Measurements from ENCODE around the gene MYBPC2. TPM values are rescaled to one million over a fixed set of nuclear protein-coding genes. Genes with fewer than 3 reads are reported as not detected.

The MYBPC2 gene
- total RNA-seq, 1 experiment from 2014 or later: not detected

DNA sequence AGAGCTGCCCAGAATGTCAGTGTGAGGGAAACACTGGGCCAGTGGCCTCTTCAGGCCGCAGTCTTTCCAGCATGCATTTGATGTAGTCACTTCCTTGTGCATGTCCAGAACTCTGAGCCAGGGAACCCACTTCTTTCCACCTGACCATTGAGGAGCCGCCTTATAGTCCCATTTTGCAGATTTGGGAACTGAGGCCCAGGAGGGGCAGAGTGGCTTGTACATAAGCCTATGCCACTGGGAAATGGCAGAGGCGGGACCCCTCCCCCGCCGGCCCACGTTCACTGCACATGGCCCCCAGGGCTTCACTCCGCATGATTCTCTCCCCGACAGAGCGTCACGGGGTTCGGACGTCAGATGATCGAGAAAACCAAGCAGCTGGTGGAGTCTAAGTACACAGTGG is 19.6 kb upstream of the MYBPC2 start:
- H3K9me3 ChIP-seq (ENCODE audit: low read length): no peaks in the 10 kb centered on the region
- H2AFZ ChIP-seq (ENCODE audit: low read length): no peak overlapping the region
- H3K4me3 ChIP-seq (ENCODE audit: low read length): no peak overlapping the region
- no TSS peak for BruUV-seq (replicated peaks)
- peaks cover 31% of the 10 kb centered on the region for H3K36me3 ChIP-seq (ENCODE audit: low read depth, low read length)
- H3K4me1 ChIP-seq (ENCODE audit: insufficient read depth, low read length): no peaks in the 10 kb centered on the region; the same call in 1 of the 2 replicates
- no peak overlapping the region for H3K9ac ChIP-seq (ENCODE audit: low read length)
- no peaks in the 10 kb centered on the region for H3K9me2 ChIP-seq (replicated peaks; ENCODE audit: low read length)
- H4K20me1 ChIP-seq (ENCODE audit: low read length): no peaks in the 10 kb centered on the region
- intact Hi-C loops (cut with micrococcal nuclease): no loop called here
- no peak for ATAC-seq
- no peak overlapping the region for H3K27ac ChIP-seq (ENCODE audit: low read length)
- CTCF ChIA-PET: no interaction called here
- no peak overlapping the region for H3K4me2 ChIP-seq (ENCODE audit: low read length)
- no peak for DNase-seq
- TF ChIP-seq, protein P1, sequence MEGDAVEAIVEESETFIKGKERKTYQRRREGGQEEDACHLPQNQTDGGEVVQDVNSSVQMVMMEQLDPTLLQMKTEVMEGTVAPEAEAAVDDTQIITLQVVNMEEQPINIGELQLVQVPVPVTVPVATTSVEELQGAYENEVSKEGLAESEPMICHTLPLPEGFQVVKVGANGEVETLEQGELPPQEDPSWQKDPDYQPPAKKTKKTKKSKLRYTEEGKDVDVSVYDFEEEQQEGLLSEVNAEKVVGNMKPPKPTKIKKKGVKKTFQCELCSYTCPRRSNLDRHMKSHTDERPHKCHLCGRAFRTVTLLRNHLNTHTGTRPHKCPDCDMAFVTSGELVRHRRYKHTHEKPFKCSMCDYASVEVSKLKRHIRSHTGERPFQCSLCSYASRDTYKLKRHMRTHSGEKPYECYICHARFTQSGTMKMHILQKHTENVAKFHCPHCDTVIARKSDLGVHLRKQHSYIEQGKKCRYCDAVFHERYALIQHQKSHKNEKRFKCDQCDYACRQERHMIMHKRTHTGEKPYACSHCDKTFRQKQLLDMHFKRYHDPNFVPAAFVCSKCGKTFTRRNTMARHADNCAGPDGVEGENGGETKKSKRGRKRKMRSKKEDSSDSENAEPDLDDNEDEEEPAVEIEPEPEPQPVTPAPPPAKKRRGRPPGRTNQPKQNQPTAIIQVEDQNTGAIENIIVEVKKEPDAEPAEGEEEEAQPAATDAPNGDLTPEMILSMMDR (conservative IDR thresholded peaks at IDR 0.05; ENCODE audit: low read depth, low read length): no peak
- no peak for TF ChIP-seq EZH2phosphoT487 (IDR thresholded peaks at IDR 0.05; ENCODE audit: borderline replicate concordance, low read length)
- TF ChIP-seq EZH2 (IDR thresholded peaks at IDR 0.05; ENCODE audit: low read length, unreplicated experiment): no peak
- H3F3A ChIP-seq (ENCODE audit: low read length, unreplicated experiment): no peaks in the 10 kb centered on the region
- POLR2A ChIA-PET (ENCODE audit: unreplicated experiment): no interaction called here
- H3K79me2 ChIP-seq (ENCODE audit: low read length): no peaks in the 10 kb centered on the region
- H3K27me3 ChIP-seq (ENCODE audit: low read length): 0 out of 2 replicates have a peak, but pooled peaks cover 3% of the 10 kb centered on the region

DNA sequence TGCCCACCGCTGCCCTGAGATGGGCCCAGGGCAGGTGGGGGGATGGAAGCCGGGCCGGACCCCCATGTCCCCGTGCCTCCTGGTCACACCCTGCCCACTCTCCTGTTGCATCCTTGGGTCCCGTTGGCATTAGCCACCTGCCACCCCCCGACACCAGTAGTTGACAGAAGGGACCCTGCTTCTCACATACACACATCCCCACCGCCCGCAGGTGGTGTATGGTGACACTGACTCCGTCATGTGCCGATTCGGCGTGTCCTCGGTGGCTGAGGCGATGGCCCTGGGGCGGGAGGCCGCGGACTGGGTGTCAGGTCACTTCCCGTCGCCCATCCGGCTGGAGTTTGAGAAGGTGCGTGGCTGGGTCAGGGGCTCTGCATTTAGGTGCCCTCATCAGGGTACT is 19.2 kb upstream of the MYBPC2 start:
- BruUV-seq (replicated peaks): no TSS peak
- no peak for ATAC-seq
- no peaks in the 10 kb centered on the region for H3F3A ChIP-seq (ENCODE audit: low read length, unreplicated experiment)

More for the DNA sequence above, 19.2 kb upstream of the MYBPC2 start:
- no peak for TF ChIP-seq EZH2 (IDR thresholded peaks at IDR 0.05; ENCODE audit: low read length, unreplicated experiment)
- TF ChIP-seq, protein P1 (conservative IDR thresholded peaks at IDR 0.05; ENCODE audit: low read depth, low read length): no peak
- TF ChIP-seq EZH2phosphoT487 (IDR thresholded peaks at IDR 0.05; ENCODE audit: borderline replicate concordance, low read length): no peak
- H3K4me3 ChIP-seq (ENCODE audit: low read length): no peak overlapping the region
- H3K4me1 ChIP-seq (ENCODE audit: insufficient read depth, low read length): no peaks in the 10 kb centered on the region; the same call in 1 of the 2 replicates
- no peaks in the 10 kb centered on the region for H4K20me1 ChIP-seq (ENCODE audit: low read length)
- H2AFZ ChIP-seq (ENCODE audit: low read length): no peak overlapping the region
- CTCF ChIA-PET: no interaction called here
- no peak overlapping the region for H3K27ac ChIP-seq (ENCODE audit: low read length)
- no peaks in the 10 kb centered on the region for H3K79me2 ChIP-seq (ENCODE audit: low read length)
- intact Hi-C loops (cut with micrococcal nuclease): no loop called here
- no peak for DNase-seq
- H3K9ac ChIP-seq (ENCODE audit: low read length): no peak overlapping the region
- POLR2A ChIA-PET (ENCODE audit: unreplicated experiment): no interaction called here
- no peak overlapping the region for H3K4me2 ChIP-seq (ENCODE audit: low read length)
- H3K9me2 ChIP-seq (replicated peaks; ENCODE audit: low read length): no peaks in the 10 kb centered on the region
- H3K36me3 ChIP-seq (ENCODE audit: low read depth, low read length): peaks cover 31% of the 10 kb centered on the region
- H3K9me3 ChIP-seq (ENCODE audit: low read length): no peaks in the 10 kb centered on the region
- peaks cover 7% of the 10 kb centered on the region; the same call in 1 of the 2 replicates for H3K27me3 ChIP-seq (ENCODE audit: low read length)
